ENCODE data around the gene PTPRD.

DNA sequence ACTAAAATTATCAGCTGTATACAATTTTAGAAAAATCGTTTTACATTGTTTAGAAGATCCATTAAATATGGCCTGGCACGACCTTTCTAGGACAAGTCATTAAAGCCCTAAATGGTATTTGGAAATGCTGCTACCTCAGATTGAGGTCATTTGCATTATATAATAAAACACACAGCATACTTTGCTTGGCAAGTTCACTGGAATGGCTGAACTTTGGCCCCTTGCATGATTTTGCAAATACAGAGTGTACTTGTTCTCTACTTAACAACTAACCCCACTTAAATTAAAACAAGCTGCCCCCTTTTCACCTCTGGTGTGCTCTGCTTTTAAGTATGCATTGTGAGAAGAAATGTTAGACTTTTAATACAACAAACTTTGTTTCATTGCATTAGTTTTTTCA lies 860.1 kb downstream of the PTPRD start:
- TF ChIP-seq, protein P1, sequence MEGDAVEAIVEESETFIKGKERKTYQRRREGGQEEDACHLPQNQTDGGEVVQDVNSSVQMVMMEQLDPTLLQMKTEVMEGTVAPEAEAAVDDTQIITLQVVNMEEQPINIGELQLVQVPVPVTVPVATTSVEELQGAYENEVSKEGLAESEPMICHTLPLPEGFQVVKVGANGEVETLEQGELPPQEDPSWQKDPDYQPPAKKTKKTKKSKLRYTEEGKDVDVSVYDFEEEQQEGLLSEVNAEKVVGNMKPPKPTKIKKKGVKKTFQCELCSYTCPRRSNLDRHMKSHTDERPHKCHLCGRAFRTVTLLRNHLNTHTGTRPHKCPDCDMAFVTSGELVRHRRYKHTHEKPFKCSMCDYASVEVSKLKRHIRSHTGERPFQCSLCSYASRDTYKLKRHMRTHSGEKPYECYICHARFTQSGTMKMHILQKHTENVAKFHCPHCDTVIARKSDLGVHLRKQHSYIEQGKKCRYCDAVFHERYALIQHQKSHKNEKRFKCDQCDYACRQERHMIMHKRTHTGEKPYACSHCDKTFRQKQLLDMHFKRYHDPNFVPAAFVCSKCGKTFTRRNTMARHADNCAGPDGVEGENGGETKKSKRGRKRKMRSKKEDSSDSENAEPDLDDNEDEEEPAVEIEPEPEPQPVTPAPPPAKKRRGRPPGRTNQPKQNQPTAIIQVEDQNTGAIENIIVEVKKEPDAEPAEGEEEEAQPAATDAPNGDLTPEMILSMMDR (IDR thresholded peaks at IDR 0.05; ENCODE audit: insufficient read depth, low read length, poor library complexity, severe bottlenecking), result no peak
- TF ChIP-seq EZH2phosphoT487 (conservative IDR thresholded peaks at IDR 0.05; ENCODE audit: low read length), result no peak
